K562 (cell line): ENCODE data around the gene ISCA1.

Experiments
- CEBPG ChIP-seq, 3 experiments: fragments of 200-800 bp in 1 of 3; sonication (Bioruptor generic) in 1 of 3; sonication (generic) in 1 of 3; formaldehyde crosslinking in 1 of 3; IDR thresholded peaks in 2 of 3; conservative IDR thresholded peaks in 1 of 3; 2 replicates each; pipeline versions ENCODE4 v1.6.1 to v1.8.0; 2016 to 2022; ENCODE audit warnings: missing compliant biosample characterization in 2 of 3, missing genetic modification characterization in 2 of 3, mild to moderate bottlenecking in 1 of 3, missing genetic modification reagents in 1 of 3
- E2F4 ChIP-seq: sonication (generic); formaldehyde crosslinking; IDR thresholded peaks from 2 replicates; pipeline ENCODE4 v1.8.0; 2022; ENCODE audit warnings: mild to moderate bottlenecking, low read depth, missing genetic modification reagents
- PKNOX1 ChIP-seq: fragments of 450-650 bp; IDR thresholded peaks from 2 replicates; pipeline ENCODE4 v1.6.1; 2016
- ZNF384 ChIP-seq: IDR thresholded peaks from 2 replicates; pipeline ENCODE4 v1.6.1; 2012; ENCODE audit warnings: low read depth, low read length, improper control_type of control experiment
- TF ChIP-seq, protein P1 (sequence below): IDR thresholded peaks from 2 replicates; pipeline ENCODE4 v1.6.1; 2016; ENCODE audit warnings: missing genetic modification characterization, missing compliant biosample characterization

- no peak for TF ChIP-seq E2F4 (CRISPR knock-in tag)
- TF ChIP-seq ZNF384, result no peak
- TF ChIP-seq, protein P1, sequence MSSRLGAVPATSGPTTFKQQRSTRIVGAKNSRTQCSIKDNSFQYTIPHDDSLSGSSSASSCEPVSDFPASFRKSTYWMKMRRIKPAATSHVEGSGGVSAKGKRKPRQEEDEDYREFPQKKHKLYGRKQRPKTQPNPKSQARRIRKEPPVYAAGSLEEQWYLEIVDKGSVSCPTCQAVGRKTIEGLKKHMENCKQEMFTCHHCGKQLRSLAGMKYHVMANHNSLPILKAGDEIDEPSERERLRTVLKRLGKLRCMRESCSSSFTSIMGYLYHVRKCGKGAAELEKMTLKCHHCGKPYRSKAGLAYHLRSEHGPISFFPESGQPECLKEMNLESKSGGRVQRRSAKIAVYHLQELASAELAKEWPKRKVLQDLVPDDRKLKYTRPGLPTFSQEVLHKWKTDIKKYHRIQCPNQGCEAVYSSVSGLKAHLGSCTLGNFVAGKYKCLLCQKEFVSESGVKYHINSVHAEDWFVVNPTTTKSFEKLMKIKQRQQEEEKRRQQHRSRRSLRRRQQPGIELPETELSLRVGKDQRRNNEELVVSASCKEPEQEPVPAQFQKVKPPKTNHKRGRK (tag), result no peak
- TF ChIP-seq CEBPG (CRISPR knock-in tag; IDR thresholded peaks at IDR 0.05), result no peak
- no peak for TF ChIP-seq CEBPG (tag; conservative IDR thresholded peaks at IDR 0.05 in 1 of 2, IDR thresholded peaks at IDR 0.05 in 1 of 2)
- TF ChIP-seq PKNOX1, result no peak
Observed at GRCh38 chr9:86304236-86304730, 21.9 kb upstream of the ISCA1 start.
